ENCODE measurements around the gene PSME2. TPM values are rescaled to one million over a fixed set of nuclear protein-coding genes. Genes with fewer than 3 reads are reported as not detected.
A peak's percentile ranks its signal among the peaks of the same experiment; 100 is the strongest.

The PSME2 gene
- total and polyA plus RNA-seq, 2 of the 13 experiments (the other 11 are each of a cell fraction or from before 2014, with no cell fraction given), result 332 to 716 TPM

DNA sequence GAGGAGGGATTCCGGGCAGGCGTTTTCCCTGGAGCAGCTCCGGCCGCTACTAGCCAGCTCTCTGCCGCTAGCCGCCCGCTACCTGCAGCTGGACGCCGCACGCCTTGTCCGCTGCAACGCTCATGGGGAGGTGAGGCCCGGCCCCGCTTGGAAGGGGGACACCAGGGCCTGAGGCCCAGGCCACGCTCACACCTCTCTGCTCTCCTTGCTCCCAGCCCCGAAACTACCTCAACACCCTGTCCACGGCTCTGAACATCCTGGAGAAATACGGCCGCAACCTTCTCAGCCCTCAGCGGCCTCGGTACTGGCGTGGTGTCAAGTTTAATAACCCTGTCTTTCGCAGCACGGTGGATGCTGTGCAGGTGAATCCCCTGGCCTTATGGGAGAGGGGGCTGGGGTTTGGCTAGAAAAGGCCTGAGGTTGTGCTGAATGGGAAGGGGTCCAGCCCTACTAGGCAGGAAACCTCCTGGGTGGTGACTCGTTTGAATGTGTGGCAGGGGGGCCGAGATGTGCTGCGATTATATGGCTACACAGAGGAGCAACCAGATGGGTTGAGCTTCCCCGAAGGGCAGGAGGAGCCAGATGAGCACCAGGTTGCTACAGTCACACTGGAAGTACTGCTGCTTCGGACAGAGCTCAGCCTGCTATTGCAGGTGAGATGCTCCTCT, 1.5 kb upstream of the PSME2 start (continued):
- TF ChIP-seq, protein P1, sequence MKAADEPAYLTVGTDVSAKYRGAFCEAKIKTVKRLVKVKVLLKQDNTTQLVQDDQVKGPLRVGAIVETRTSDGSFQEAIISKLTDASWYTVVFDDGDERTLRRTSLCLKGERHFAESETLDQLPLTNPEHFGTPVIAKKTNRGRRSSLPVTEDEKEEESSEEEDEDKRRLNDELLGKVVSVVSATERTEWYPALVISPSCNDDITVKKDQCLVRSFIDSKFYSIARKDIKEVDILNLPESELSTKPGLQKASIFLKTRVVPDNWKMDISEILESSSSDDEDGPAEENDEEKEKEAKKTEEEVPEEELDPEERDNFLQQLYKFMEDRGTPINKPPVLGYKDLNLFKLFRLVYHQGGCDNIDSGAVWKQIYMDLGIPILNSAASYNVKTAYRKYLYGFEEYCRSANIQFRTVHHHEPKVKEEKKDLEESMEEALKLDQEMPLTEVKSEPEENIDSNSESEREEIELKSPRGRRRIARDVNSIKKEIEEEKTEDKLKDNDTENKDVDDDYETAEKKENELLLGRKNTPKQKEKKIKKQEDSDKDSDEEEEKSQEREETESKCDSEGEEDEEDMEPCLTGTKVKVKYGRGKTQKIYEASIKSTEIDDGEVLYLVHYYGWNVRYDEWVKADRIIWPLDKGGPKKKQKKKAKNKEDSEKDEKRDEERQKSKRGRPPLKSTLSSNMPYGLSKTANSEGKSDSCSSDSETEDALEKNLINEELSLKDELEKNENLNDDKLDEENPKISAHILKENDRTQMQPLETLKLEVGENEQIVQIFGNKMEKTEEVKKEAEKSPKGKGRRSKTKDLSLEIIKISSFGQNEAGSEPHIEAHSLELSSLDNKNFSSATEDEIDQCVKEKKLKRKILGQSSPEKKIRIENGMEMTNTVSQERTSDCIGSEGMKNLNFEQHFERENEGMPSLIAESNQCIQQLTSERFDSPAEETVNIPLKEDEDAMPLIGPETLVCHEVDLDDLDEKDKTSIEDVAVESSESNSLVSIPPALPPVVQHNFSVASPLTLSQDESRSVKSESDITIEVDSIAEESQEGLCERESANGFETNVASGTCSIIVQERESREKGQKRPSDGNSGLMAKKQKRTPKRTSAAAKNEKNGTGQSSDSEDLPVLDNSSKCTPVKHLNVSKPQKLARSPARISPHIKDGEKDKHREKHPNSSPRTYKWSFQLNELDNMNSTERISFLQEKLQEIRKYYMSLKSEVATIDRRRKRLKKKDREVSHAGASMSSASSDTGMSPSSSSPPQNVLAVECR (CRISPR knock-in tag; IDR thresholded peaks at IDR 0.05; ENCODE audit: borderline replicate concordance), result no peak
- TF ChIP-seq, protein P2, sequence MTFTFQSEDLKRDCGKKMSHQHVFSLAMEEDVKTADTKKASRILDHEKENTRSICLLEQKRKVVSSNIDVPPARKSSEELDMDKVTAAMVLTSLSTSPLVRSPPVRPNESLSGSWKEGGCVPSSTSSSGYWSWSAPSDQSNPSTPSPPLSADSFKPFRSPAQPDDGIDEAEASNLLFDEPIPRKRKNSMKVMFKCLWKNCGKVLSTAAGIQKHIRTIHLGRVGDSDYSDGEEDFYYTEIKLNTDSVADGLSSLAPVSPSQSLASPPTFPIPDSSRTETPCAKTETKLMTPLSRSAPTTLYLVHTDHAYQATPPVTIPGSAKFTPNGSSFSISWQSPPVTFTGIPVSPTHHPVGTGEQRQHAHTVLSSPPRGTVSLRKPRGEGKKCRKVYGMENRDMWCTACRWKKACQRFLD (CRISPR knock-in tag; IDR thresholded peaks at IDR 0.05; ENCODE audit: borderline replicate concordance), result peak; percentile 47; the same call in 1 of the 2 replicates
- no peak for TF ChIP-seq ZNF468 (CRISPR knock-in tag; IDR thresholded peaks at IDR 0.05)
- peak; percentile 46; the same call in 1 of the 2 replicates for TF ChIP-seq PHF8 (CRISPR knock-in tag; IDR thresholded peaks at IDR 0.05)
- 0 out of 2 replicates have a peak, but pooled peaks have one; percentile 49 for TF ChIP-seq ZNF788 (CRISPR knock-in tag; IDR thresholded peaks at IDR 0.05; ENCODE audit: borderline replicate concordance)
- TF ChIP-seq, protein P3, sequence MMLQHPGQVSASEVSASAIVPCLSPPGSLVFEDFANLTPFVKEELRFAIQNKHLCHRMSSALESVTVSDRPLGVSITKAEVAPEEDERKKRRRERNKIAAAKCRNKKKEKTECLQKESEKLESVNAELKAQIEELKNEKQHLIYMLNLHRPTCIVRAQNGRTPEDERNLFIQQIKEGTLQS (CRISPR knock-in tag; IDR thresholded peaks at IDR 0.05), result peak; percentile 10; the same call in 1 of the 2 replicates
- TF ChIP-seq MXD4 (CRISPR knock-in tag; IDR thresholded peaks at IDR 0.05), result 0 out of 2 replicates have a peak, but pooled peaks have one; percentile 20
- peak; percentile 53; the same call in 1 of the 2 replicates for TF ChIP-seq RFXAP (CRISPR knock-in tag; IDR thresholded peaks at IDR 0.05; ENCODE audit: borderline replicate concordance)
- TF ChIP-seq, protein P4, sequence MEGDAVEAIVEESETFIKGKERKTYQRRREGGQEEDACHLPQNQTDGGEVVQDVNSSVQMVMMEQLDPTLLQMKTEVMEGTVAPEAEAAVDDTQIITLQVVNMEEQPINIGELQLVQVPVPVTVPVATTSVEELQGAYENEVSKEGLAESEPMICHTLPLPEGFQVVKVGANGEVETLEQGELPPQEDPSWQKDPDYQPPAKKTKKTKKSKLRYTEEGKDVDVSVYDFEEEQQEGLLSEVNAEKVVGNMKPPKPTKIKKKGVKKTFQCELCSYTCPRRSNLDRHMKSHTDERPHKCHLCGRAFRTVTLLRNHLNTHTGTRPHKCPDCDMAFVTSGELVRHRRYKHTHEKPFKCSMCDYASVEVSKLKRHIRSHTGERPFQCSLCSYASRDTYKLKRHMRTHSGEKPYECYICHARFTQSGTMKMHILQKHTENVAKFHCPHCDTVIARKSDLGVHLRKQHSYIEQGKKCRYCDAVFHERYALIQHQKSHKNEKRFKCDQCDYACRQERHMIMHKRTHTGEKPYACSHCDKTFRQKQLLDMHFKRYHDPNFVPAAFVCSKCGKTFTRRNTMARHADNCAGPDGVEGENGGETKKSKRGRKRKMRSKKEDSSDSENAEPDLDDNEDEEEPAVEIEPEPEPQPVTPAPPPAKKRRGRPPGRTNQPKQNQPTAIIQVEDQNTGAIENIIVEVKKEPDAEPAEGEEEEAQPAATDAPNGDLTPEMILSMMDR (CRISPR knock-in tag; IDR thresholded peaks at IDR 0.05), result 0 out of 2 replicates have a peak, but pooled peaks have one; percentile 7
- TF ChIP-seq MED8 (CRISPR knock-in tag; IDR thresholded peaks at IDR 0.05; ENCODE audit: insufficient replicate concordance), result peak; percentile 84
- TF ChIP-seq, protein P5, sequence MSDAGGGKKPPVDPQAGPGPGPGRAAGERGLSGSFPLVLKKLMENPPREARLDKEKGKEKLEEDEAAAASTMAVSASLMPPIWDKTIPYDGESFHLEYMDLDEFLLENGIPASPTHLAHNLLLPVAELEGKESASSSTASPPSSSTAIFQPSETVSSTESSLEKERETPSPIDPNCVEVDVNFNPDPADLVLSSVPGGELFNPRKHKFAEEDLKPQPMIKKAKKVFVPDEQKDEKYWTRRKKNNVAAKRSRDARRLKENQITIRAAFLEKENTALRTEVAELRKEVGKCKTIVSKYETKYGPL (CRISPR knock-in tag; IDR thresholded peaks at IDR 0.05), result no peak
- no peak for TF ChIP-seq ZNF20 (CRISPR knock-in tag; IDR thresholded peaks at IDR 0.05)
- TF ChIP-seq KMT2A (CRISPR knock-in tag; IDR thresholded peaks at IDR 0.05), result peak; percentile 52; the same call in 1 of the 2 replicates
- TF ChIP-seq ZNF124 (CRISPR knock-in tag; IDR thresholded peaks at IDR 0.05), result no peak
- TF ChIP-seq NR3C1 (CRISPR knock-in tag; IDR thresholded peaks at IDR 0.05), result no peak
